Measurements from ENCODE around the gene SRRM2. TPM values are rescaled to one million over a fixed set of nuclear protein-coding genes. Genes with fewer than 3 reads are reported as not detected.
"Not testable (repeated sequence)": the region's sequence is repeated elsewhere in the genome, so short reads cannot be mapped to it uniquely, and the experiment has no call there.

The SRRM2 gene
- total RNA-seq, 1 experiment from 2014 or later, result 49.9 TPM

GRCh38 chr16:2715064-2715463 is 37.4 kb upstream of the SRRM2 start:
- no peak for DNase-seq (ENCODE audit: low read depth)

- no peak for DNase-seq (ENCODE audit: low read depth)
Observed at GRCh38 chr16:2715519-2715918, 36.9 kb upstream of the SRRM2 start.

GRCh38 chr16:2715966-2716885 is 36.2 kb upstream of the SRRM2 start:
- DNase-seq (ENCODE audit: low read depth), result no peak

GRCh38 chr16:2716948-2717347 is 35.5 kb upstream of the SRRM2 start:
- DNase-seq (ENCODE audit: low read depth), result no peak

- no peak for DNase-seq (ENCODE audit: low read depth)
Observed at GRCh38 chr16:2717383-2718263, 34.8 kb upstream of the SRRM2 start.

GRCh38 chr16:2719328-2720063 is 32.9 kb upstream of the SRRM2 start:
- DNase-seq (ENCODE audit: low read depth), result peak; percentile 31

- no peak for DNase-seq (ENCODE audit: low read depth)
Observed at GRCh38 chr16:2720064-2720457, 32.4 kb upstream of the SRRM2 start, which contains the start of gene PRSS27. PRSS27 (minus strand) TSS chr16:2720224; CDS start chr16:2720160, 64 bp downstream.

GRCh38 chr16:2720719-2721633 is 31.5 kb upstream of the SRRM2 start:
- DNase-seq (ENCODE audit: low read depth), result peak; percentile 82

- not testable (repeated sequence) for DNase-seq (ENCODE audit: low read depth)
Observed at GRCh38 chr16:2721634-2722173, 30.7 kb upstream of the SRRM2 start.

- DNase-seq (ENCODE audit: low read depth), result no peak
Observed at GRCh38 chr16:2724088-2724676, 28.3 kb upstream of the SRRM2 start.

- no peak for DNase-seq (ENCODE audit: low read depth)
Observed at GRCh38 chr16:2724816-2725348, 27.6 kb upstream of the SRRM2 start.

GRCh38 chr16:2726923-2727322 is 25.5 kb upstream of the SRRM2 start:
- DNase-seq (ENCODE audit: low read depth), result no peak

GRCh38 chr16:2728034-2728433 is 24.4 kb upstream of the SRRM2 start:
- DNase-seq (ENCODE audit: low read depth), result no peak

GRCh38 chr16:2734844-2735515 is 17.5 kb upstream of the SRRM2 start:
- DNase-seq (ENCODE audit: low read depth), result no peak

- DNase-seq (ENCODE audit: low read depth), result no peak
Observed at GRCh38 chr16:2736476-2737237, 15.8 kb upstream of the SRRM2 start.

- DNase-seq (ENCODE audit: low read depth), result no peak
Observed at GRCh38 chr16:2737238-2737605, 15.2 kb upstream of the SRRM2 start.

- no peak for DNase-seq (ENCODE audit: low read depth)
Observed at GRCh38 chr16:2737895-2738418, 14.5 kb upstream of the SRRM2 start.

GRCh38 chr16:2738615-2739014 is 13.8 kb upstream of the SRRM2 start:
- no peak for DNase-seq (ENCODE audit: low read depth)
